GM19463 (cell line): ENCODE measurements around the gene CPNE2.
"Not testable (repeated sequence)": the region's sequence is repeated elsewhere in the genome, so short reads cannot be mapped to it uniquely, and the experiment has no call there.

ENCODE experiments used
- ATAC-seq: cut with Tn5 transposase; IDR thresholded peaks from one replicate; pipeline ENCODE4 v1.9.1; 2021; ENCODE audit warnings: mild to moderate bottlenecking, moderate library complexity; ENCODE audit not compliant: unreplicated experiment

Gene CPNE2

GRCh38 chr16:57098188-57098841, 5.9 kb downstream of the CPNE2 start:
- ATAC-seq: no peak

- not testable (repeated sequence) for ATAC-seq
These were observed 7.6 kb downstream of the CPNE2 start for GRCh38 chr16:57099965-57100364.

DNA sequence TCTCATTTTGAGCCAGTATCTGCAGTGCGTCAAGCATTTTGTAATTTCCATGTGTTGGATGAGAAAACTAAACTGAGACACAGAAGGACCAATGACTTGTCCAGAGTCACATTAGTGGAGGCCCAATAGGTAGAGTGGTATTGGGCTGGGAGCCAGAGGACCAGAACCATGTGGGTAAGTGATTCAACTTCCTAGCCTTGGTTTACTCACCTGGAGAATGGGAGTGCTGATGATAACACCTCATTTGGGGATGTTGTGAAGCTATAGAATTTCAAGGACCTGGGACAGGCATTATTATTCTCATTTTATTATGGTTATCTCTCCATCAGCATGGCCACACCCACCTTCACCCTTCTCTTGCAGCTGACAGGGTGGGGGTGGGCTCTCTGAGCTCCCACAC, 8.1 kb downstream of the CPNE2 start:
- no peak for ATAC-seq

DNA sequence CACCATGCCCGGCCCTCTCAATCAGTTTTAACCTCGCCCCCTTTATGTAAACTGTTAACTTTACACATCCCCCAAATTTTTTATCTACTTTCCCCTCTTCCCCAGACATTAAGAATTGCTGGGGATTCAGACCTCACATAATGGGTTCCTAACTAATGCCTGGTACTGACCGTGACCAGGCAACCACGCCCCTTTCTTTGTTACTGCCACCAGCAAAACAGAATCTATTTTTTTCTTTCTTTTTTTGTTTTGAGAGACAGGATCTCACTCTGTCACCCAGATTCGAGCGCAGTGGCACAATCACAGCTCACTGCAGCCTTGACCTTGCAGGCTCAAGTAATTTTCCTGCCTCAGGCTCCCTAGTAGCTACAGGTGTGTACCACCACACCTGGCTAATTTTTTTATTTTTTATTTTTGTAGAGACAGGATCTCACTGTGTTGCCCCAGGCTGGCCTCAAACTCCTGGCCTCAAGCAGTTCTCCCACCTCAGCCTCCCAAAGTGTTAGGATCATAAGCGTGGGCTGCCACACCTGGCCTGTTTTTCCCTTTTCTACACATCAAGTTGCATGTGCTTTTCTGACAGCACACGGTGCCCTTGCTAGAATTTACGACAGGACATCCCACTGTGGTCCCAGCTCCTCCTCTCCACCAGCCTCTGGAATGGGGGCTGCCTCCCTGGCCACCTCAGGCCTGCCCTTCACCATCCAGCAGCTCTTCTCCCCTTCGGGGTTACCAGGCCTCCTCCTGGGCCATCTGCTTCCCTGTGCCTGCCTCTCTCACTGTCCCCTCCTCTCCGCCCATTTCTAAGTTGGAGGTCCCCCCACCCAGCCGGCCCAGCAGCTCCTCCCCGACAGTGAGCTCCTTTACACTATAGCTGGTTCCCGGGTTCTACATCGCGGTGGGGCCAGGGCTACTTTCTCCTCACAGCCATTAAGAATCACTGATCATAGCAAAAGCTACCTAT, 10.8 kb downstream of the CPNE2 start:
- no peak for ATAC-seq

DNA sequence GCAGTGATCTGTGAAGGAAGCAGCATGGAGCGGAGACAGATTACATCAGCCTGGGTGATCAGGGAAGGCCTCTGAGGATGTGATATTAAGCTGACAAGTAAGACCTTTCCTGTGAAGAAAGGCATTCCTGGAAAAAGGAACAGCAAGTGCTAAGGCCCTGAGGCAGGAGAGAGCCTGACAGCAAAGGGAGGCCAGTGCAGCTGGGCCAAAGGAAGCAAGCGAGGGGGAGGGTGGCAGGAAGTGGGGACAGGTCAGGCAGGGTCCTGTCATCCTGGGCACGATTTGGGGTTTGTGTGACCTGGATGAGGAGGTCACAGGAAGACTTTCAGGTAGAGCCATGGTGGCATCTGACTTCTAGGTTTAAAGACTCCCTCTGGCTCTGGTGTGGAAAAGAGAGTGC, 12.3 kb downstream of the CPNE2 start:
- no peak for ATAC-seq

DNA sequence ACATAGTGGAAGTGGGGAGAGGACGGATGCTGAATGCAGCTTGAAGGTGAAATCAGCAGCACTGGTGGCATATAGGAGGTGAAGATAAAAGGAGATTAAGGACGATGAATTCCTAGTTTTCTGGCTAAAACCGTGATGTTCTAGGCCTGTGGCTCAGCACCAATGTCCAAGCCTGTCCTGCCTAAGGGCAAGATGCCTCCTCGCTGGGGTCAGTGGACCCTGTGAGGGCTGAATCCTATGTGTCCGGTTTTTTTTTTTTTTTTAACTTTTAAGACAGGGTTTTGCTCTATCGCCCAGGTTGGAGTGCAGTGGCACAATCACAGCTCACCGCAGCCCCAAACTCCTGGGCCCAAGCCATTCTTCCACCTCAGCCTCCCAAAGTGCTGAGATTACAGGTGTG, 12.8 kb downstream of the CPNE2 start:
- no peak for ATAC-seq

- ATAC-seq: no peak
These were observed 14.4 kb downstream of the CPNE2 start for GRCh38 chr16:57106767-57107166.

- ATAC-seq: no peak
These were observed 15.0 kb downstream of the CPNE2 start for GRCh38 chr16:57107321-57107922.

DNA sequence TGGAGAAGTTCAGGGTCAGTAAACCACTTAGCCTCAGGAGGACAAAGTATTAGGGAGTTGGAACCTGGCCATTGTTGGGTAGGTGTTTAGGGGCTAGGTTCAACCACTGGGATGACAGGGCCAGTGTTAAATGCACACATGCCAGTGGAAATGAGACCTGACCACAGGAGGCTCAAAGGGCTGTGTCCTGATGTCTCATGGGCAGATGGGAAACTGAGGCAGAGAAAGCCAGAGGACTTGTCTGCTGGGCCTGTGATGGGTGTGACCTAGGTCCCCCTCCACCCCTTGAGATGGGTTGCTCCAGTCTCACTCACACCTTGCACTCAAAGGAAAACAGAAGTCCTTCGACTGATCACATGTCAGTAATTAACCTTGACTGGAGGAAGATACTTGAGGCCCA, 16.0 kb downstream of the CPNE2 start:
- ATAC-seq: no peak

DNA sequence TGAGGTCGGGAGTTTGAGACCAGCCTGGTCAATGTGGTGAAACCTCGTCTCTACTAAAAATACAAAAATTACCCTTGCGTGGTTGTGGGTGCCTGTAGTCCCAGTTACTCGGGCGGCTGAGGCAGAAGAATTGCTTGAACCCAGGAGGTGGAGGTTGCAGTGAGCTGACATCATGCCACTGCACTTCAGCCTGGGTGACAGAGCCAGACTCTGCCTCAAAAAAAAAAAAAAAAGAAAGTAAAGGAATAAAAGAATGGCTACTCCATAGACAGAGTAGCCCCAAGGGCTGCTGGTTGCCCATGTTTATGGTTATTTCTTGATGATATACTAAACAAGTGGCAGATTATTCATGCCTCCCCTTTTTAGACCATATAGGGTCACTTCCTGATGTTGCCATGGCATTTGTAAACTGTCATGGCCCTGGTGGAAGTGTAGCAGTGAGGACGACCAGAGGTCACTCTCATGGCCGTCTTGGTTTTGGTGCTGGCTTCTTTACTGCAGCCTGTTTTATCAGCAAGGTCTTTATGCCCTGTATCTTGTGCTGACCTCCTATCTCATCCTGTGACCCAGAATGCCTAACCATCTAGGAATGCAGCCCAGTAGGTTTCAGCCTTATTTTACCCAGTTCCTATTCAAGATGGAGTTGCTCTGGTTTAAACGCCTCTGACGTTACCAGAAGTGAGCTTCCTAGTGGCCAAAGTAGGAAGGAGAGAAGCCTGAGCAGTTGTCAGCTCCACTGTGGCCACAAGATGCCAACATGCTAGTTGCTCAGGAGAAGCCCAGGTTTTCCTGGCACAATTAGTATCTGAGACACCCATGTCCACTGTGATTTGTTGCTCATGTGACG, 17.1 kb downstream of the CPNE2 start:
- not testable (repeated sequence) for ATAC-seq

DNA sequence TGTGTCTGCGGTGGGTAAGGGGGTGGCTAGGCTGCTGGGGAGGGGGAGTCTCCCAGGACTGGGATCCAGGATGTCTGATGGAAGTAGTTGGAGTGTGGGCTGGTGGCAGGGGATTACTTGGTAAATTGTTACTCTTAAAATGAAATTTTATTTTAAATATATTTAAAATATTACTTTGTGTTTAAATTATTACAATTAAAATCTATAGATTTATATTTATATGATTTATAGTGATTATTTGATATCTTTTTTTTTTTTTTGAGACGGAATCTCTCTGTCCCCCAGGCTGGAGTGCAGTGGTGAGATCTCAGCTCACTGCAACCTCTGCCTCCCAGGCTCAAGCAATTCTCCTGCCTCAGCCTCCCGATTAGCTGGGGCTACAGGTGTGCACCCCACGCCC, 18.6 kb downstream of the CPNE2 start:
- ATAC-seq: no peak

- no peak for ATAC-seq
These were observed 19.0 kb downstream of the CPNE2 start for GRCh38 chr16:57111420-57111819.

DNA sequence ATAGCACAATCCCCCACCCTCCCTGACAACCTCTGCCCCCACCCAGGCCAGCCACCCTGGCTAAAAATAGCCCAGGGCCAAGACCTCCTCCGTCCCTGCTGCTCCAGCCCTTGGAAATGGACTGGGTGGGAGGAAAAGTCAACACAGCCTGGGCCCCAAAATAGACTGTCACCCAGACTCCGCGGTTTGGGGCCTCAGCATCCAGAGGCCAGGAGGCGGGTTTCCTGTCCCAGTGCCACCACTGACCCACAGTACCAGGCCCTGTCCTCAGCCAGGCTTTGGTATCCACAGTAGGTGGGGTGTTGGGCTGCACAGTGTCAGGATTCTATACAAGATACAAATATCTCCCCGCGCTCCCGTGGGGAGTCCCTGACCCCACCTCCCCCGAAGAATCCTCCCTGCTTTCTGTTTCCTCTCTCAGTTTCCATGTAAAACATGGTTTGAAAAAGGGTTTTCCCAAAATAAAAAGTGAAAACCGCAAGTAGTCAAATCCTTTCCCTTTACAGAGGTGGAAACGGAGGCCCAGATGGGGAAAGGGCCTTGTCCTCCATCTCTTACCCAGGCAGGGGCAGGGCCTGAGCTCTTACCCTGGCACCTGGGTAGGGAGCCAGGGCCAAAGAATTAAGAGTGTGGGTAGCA, 20.1 kb downstream of the CPNE2 start:
- no peak for ATAC-seq

- ATAC-seq: no peak
These were observed 20.7 kb downstream of the CPNE2 start for GRCh38 chr16:57113042-57113453.

DNA sequence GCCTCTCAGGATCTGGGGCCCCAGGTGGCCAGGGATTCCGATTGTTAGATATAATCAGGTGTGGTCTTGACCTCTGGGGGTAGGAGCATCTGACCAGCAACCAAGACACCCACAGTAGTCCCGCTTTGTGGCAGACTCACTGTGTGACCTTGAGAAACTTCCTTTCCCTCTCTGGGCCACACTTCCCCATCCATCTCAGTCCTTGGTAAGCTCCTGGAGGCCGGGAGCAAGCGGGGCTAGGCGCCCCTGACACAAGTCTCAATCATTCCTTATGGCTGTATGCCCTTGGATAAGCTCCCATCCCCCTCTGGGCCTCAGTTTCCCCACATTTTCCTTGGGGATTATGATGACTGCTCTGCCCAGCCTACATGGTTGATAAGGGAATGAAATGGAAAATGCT, 21.3 kb downstream of the CPNE2 start:
- ATAC-seq: no peak

DNA sequence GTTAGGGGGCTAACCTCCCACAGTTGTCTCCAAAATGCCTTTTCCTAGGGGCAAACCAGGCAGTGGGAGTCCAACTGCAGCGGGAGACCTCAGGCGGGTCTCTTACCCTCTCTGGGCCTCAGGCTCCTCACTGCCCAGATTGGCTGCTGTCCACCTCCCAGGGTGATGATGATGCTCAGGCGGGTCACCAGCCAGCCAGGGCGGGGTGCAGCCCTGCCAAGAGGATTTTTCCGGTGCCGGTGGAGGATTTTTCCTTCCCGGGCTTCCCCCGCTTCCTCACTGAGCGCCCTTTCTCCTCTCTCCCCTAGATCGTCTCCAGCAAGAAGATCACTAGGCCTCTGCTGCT, 22.8 kb downstream of the CPNE2 start:
- no peak for ATAC-seq

DNA sequence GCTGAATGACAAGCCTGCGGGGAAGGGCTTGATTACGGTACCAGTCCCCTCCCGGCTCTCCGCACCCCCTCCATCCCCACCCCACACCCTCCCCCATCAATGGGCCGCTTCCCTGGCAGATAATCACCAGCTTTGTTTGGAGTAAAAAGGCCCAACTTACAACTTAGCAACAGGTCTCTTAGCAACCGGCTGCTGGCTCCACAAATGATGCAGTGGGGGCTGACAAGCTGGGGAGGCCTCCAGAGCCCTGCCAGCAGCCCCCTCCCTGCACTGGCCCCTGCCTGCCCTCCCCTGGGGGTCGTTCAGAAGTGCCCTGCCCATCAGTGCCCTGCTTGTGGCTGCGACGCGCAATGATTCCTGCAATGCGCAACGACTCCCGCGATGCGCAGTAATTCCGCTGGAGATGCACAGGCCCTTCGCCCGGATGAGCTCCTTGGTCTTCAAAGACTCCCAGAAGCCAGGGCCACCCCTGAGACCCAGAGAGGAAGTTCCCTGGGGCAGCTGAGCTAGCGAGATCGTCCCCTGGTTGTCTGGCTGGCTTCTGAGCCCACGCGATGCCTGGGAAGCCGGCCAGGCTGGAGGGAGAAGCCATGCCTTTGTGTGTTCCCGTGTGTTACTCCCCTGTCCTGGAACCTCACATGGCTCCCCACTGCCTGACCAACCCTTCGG, 23.3 kb downstream of the CPNE2 start:
- ATAC-seq: no peak

DNA sequence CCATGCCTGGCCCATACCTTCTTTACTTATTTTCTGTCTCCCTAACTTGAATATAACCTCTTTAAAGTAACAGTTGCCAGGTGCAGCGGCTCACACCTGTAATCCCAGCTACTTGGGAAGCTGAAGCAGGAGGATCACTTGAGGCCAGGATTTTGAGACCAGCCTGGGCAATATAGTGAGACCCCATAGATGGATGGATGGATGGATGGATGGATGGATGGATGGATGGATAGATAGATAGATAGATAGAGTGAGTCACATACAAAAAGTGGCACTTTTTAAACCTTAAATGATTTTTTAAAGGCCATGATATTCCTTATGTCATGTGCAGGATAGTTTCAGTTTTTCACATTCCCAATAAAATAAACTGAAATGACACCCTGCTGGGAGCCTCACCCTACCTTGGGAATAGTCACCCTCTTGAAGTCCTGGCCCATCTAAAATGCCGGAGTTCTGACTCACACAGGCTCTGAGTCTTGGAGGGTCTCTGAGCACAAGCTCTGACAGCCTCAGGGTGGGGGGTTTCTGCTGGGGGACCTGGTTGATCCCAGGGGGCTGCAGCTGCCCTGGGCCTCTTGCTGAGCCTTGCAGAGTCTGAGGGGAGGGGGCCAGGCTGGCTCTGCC, 26.2 kb downstream of the CPNE2 start:
- ATAC-seq: no peak

- no peak for ATAC-seq
These were observed 31.0 kb downstream of the CPNE2 start for GRCh38 chr16:57123216-57123973.
